Transverse colon (tissue), 4 donors: ENCODE results near the gene TBC1D7.

Source experiments
- CTCF ChIP-seq, 5 experiments: fragments of 200-600 bp in 3 of 5; fragments of 450-650 bp in 2 of 5; sonication (generic) in 3 of 5; IDR thresholded peaks; 1 replicate in 2 of 5; 2 replicates in 3 of 5; pipeline ENCODE4 v1.5.1; 2016 to 2017; ENCODE audit warnings: antibody characterized with exemption in 5 of 5, inconsistent platforms in 3 of 5, mild to moderate bottlenecking in 2 of 5, moderate library complexity in 1 of 5
- POLR2AphosphoS5 ChIP-seq, 3 donors: sonication (generic); formaldehyde crosslinking; IDR thresholded peaks; one replicate each; pipeline ENCODE4 v1.6.1; 2016; ENCODE audit warnings: antibody characterized with exemption in 3 of 3

GRCh38 chr6:13304580-13305260 is 23.6 kb downstream of the TBC1D7 start:
- TF ChIP-seq CTCF (IDR thresholded peaks at IDR 0.05), result no peak
- TF ChIP-seq POLR2AphosphoS5 (IDR thresholded peaks at IDR 0.05), result no peak
